IPS DF 19.7 (cell line): Measurements from ENCODE around the gene IL1RAPL2.
"Not testable (repeated sequence)": the region's sequence is repeated elsewhere in the genome, so short reads cannot be mapped to it uniquely, and the experiment has no call there.

Experiments used
- DNase-seq: peaks from one replicate; pipeline ENCODE4 v3.0.0-alpha.2; 2013; ENCODE audit warnings: low read depth, low spot score

Gene IL1RAPL2

DNA sequence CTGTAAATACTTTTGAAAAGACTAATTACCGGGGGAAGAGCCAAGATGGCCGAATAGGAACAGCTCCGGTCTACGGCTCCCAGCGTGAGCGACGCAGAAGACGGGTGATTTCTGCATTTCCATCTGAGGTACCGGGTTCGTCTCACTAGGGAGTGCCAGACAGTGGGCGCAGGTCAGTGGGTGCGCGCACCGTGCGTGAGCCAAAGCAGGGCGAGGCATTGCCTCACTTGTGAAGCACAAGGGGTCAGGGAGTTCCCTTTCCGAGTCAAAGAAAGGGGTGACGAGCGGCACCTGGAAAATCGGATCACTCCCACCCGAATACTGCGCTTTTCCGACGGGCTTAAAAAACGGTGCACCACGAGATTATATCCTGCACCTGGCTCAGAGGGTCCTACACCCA lies 1230.9 kb downstream of the IL1RAPL2 start:
- not testable (repeated sequence) for DNase-seq

DNA sequence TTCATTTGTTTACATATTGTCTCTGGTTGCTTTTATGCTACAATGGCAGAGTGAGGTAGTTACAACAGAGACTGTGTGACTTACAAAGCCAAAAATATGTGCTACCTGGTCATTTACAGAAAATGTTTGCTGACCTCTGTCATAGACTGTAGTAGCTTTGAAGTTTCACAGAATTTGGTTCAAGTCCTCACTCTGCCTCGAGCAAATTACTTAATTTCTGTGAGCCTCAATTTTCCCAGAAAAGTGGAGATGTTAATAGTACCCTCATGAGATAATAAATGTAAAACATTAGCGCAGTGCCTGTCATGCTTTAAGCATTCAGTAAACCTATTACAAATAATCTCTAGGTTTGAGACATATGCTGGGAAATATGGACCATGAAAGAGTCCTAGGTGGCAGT lies 1237.9 kb downstream of the IL1RAPL2 start:
- DNase-seq: no peak

DNA sequence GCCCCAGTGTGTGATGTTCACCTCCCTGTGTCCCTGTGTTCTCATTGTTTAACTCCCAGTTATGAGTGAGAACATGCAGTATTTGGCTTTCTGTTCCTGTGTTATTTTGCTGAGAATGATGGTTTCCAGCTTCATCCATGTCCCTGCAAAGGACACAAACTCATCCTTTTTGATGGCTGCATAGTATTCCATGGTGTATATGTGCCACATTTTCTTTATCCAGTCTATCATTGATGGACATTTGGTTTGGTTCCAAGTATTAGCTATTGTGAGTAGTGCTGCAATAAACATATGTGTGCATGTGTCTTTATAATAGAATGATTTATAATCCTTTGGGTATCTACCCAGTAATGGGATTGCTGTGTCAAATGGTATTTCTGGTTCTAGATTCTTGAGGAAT lies 1239.7 kb downstream of the IL1RAPL2 start:
- not testable (repeated sequence) for DNase-seq

DNA sequence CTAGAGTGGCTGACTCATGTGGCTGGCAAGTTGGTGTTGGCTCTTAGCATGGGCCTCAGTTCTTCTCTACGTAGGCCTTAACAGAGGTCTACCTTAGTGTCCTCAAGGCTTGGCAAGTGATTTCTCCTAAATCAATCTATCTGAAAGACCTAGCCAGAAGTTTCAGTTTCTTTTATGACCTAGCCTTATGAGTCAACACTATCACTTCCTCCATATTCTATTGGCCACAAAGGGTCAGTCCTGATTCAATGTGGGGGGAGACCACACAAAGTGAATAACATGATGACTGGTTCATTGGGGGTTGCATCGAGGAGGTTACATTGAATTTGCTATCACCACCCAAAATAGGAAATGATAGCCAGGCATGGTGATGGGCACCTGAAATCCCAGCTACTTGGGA lies 1250.5 kb downstream of the IL1RAPL2 start:
- no peak for DNase-seq
